HG02870 (cell line): ENCODE results near the gene TRIP6.

Experiments
- ATAC-seq: cut with Tn5 transposase; IDR thresholded peaks from one replicate; pipeline ENCODE4 v1.9.1; 2021; ENCODE audit warnings: mild to moderate bottlenecking, moderate library complexity; ENCODE audit not compliant: unreplicated experiment

Gene TRIP6

GRCh38 chr7:100873599-100874299 is 6.6 kb downstream of the TRIP6 start:
- ATAC-seq, result no peak

GRCh38 chr7:100874300-100874576 is 7.1 kb downstream of the TRIP6 start:
- ATAC-seq, result no peak

GRCh38 chr7:100874577-100875355 is 7.6 kb downstream of the TRIP6 start, which contains the start of gene SRRT:
SRRT (plus strand) TSS chr7:100875103; CDS start chr7:100875591, 488 bp downstream.
- ATAC-seq, result peak; percentile 86

- peak; percentile 26 for ATAC-seq
Measured at GRCh38 chr7:100875356-100875751, 8.2 kb downstream of the TRIP6 start.

GRCh38 chr7:100878013-100878412 is 10.8 kb downstream of the TRIP6 start:
- no peak for ATAC-seq

- ATAC-seq, result no peak
Measured at GRCh38 chr7:100878685-100879084, 11.5 kb downstream of the TRIP6 start.

GRCh38 chr7:100879685-100880261 is 12.6 kb downstream of the TRIP6 start:
- no peak for ATAC-seq

GRCh38 chr7:100880645-100881044 is 13.5 kb downstream of the TRIP6 start:
- ATAC-seq, result no peak

GRCh38 chr7:100881136-100881535 is 13.9 kb downstream of the TRIP6 start:
- no peak for ATAC-seq

- no peak for ATAC-seq
Measured at GRCh38 chr7:100882201-100882600, 15.0 kb downstream of the TRIP6 start.

- ATAC-seq, result no peak
Measured at GRCh38 chr7:100882785-100883526, 15.8 kb downstream of the TRIP6 start.

- ATAC-seq, result no peak
Measured at GRCh38 chr7:100884736-100885439, 17.7 kb downstream of the TRIP6 start.

- no peak for ATAC-seq
Measured at GRCh38 chr7:100885440-100886141, 18.4 kb downstream of the TRIP6 start.

GRCh38 chr7:100886142-100886935 is 19.2 kb downstream of the TRIP6 start:
- no peak for ATAC-seq

- no peak for ATAC-seq
Measured at GRCh38 chr7:100886936-100887515, 19.8 kb downstream of the TRIP6 start.

GRCh38 chr7:100887516-100888290 is 20.5 kb downstream of the TRIP6 start:
- no peak for ATAC-seq

- ATAC-seq, result no peak
Measured at GRCh38 chr7:100888291-100888987, 21.3 kb downstream of the TRIP6 start.
